Limb (tissue), 2 donors: ENCODE results near the gene THSD4.
"Not testable (repeated sequence)": the region's sequence is repeated elsewhere in the genome, so short reads cannot be mapped to it uniquely, and the experiment has no call there.

Source experiments
- DNase-seq, 2 donors: peaks; one replicate each; pipeline ENCODE4 v3.0.0-alpha.2; 2016; ENCODE audit errors: extremely low spot score in 2 of 2

The THSD4 gene

GRCh38 chr15:71649894-71650293 lies 534.6 kb downstream of the THSD4 start:
- no peak for DNase-seq

GRCh38 chr15:71650603-71651002 lies 535.3 kb downstream of the THSD4 start:
- no peak for DNase-seq

GRCh38 chr15:71651750-71652186 lies 536.5 kb downstream of the THSD4 start:
- DNase-seq, result peak; percentile 47 to 51

GRCh38 chr15:71654042-71654719 lies 538.9 kb downstream of the THSD4 start:
- no peak for DNase-seq

- no peak for DNase-seq
These were observed 539.5 kb downstream of the THSD4 start for GRCh38 chr15:71654720-71655174.

GRCh38 chr15:71656425-71656824 lies 541.2 kb downstream of the THSD4 start:
- DNase-seq, result no peak

GRCh38 chr15:71657141-71657540 lies 541.9 kb downstream of the THSD4 start:
- no peak for DNase-seq

- DNase-seq, result no peak
These were observed 542.8 kb downstream of the THSD4 start for GRCh38 chr15:71658036-71658435.

GRCh38 chr15:71658827-71659729 lies 543.8 kb downstream of the THSD4 start:
- DNase-seq, result no peak

- no peak for DNase-seq
These were observed 544.4 kb downstream of the THSD4 start for GRCh38 chr15:71659730-71660067.

- DNase-seq, result no peak
These were observed 545.2 kb downstream of the THSD4 start for GRCh38 chr15:71660501-71660900.

- DNase-seq, result no peak
These were observed 547.0 kb downstream of the THSD4 start for GRCh38 chr15:71662306-71662705.

GRCh38 chr15:71664622-71665021 lies 549.4 kb downstream of the THSD4 start:
- no peak for DNase-seq

GRCh38 chr15:71666763-71667620 lies 551.7 kb downstream of the THSD4 start:
- no peak for DNase-seq

- no peak for DNase-seq
These were observed 554.4 kb downstream of the THSD4 start for GRCh38 chr15:71669688-71670087.

GRCh38 chr15:71670222-71670621 lies 555.0 kb downstream of the THSD4 start:
- not testable (repeated sequence) for DNase-seq

- DNase-seq, result no peak
These were observed 559.1 kb downstream of the THSD4 start for GRCh38 chr15:71674354-71674753.

- no peak for DNase-seq
These were observed 562.1 kb downstream of the THSD4 start for GRCh38 chr15:71677352-71677751.

- DNase-seq, result no peak
These were observed 562.5 kb downstream of the THSD4 start for GRCh38 chr15:71677766-71678165.

- DNase-seq, result no peak
These were observed 562.9 kb downstream of the THSD4 start for GRCh38 chr15:71678191-71678590.

GRCh38 chr15:71678605-71679004 lies 563.3 kb downstream of the THSD4 start:
- DNase-seq, result no peak
